Measurements from ENCODE around the gene BCORL1.

BCORL1 gene

DNA sequence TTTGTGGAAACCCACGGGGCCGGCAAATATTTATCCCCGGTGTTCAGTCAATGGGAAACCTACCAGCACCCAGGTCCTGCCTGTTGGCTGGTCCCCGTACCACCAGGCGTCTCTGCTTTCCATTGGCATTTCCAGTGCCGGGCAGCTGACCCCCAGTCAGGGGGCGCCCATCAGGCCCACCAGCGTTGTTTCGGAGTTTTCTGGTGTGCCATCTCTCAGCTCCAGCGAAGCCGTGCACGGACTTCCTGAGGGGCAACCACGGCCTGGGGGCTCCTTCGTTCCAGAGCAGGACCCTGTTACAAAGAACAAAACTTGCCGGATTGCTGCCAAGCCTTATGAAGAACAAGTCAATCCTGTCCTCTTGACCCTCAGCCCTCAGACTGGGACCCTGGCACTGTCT lies 32.7 kb downstream of the BCORL1 start:
- H4K20me1 ChIP-seq (ENCODE audit: insufficient read depth): no peaks in the 10 kb centered on the region
- H3K36me3 ChIP-seq (ENCODE audit: insufficient read depth): no peaks in the 10 kb centered on the region

DNA sequence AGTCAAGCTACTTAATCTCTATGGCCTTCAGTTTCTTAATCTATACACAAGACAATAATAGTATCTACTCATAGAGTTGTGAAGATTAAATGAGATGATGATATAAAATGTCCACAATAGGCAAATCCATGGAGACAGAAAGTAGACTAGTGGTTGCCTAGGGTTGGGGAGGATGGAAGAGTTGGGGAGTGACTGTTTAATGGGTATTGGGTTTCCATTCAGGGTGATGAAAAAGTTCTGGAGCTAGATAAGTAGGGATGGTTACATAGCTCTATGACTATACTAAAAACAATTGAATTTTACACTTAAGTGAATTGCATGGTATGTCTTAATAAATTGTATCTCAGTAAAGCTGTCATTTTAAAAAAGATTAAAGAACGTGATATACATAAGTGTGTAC lies 35.7 kb downstream of the BCORL1 start:
- Histone ChIP-seq H3K36me3 (ENCODE audit: insufficient read depth) (no peaks in the 10 kb centered on the region), H3K9ac (no peak overlapping the region), H3K4me3 (IDR thresholded peaks at IDR 0.05; ENCODE audit: insufficient read depth, low read depth, low read length) (no peak overlapping the region), H3K4me2 (no peak overlapping the region), H3K27me3 (ENCODE audit: insufficient read depth, low read depth) (no peaks in the 10 kb centered on the region), H2AFZ (ENCODE audit: low read depth) (no peak overlapping the region), H3K4me1 (ENCODE audit: low read depth, poor library complexity, severe bottlenecking) (no peaks in the 10 kb centered on the region), H3K79me2 (ENCODE audit: insufficient read depth, low read depth) (no peaks in the 10 kb centered on the region), H4K20me1 (ENCODE audit: insufficient read depth) (no peaks in the 10 kb centered on the region), H3K27ac (no peak overlapping the region)
- TF ChIP-seq, protein P1, sequence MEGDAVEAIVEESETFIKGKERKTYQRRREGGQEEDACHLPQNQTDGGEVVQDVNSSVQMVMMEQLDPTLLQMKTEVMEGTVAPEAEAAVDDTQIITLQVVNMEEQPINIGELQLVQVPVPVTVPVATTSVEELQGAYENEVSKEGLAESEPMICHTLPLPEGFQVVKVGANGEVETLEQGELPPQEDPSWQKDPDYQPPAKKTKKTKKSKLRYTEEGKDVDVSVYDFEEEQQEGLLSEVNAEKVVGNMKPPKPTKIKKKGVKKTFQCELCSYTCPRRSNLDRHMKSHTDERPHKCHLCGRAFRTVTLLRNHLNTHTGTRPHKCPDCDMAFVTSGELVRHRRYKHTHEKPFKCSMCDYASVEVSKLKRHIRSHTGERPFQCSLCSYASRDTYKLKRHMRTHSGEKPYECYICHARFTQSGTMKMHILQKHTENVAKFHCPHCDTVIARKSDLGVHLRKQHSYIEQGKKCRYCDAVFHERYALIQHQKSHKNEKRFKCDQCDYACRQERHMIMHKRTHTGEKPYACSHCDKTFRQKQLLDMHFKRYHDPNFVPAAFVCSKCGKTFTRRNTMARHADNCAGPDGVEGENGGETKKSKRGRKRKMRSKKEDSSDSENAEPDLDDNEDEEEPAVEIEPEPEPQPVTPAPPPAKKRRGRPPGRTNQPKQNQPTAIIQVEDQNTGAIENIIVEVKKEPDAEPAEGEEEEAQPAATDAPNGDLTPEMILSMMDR (conservative IDR thresholded peaks at IDR 0.05; ENCODE audit: low read depth, low read length): no peak

More for the DNA sequence above, 32.7 kb downstream of the BCORL1 start:
- no peak overlapping the region for H3K4me2 ChIP-seq
- H3K4me3 ChIP-seq (IDR thresholded peaks at IDR 0.05; ENCODE audit: insufficient read depth, low read depth, low read length): no peak overlapping the region
- no peaks in the 10 kb centered on the region for H3K27me3 ChIP-seq (ENCODE audit: insufficient read depth, low read depth)
- no peak overlapping the region for H3K9ac ChIP-seq
- H3K27ac ChIP-seq: no peak overlapping the region
- H3K4me1 ChIP-seq (ENCODE audit: low read depth, poor library complexity, severe bottlenecking): no peaks in the 10 kb centered on the region
- no peaks in the 10 kb centered on the region for H3K79me2 ChIP-seq (ENCODE audit: insufficient read depth, low read depth)
- no peak overlapping the region for H2AFZ ChIP-seq (ENCODE audit: low read depth)
- TF ChIP-seq, protein P1 (conservative IDR thresholded peaks at IDR 0.05; ENCODE audit: low read depth, low read length): no peak

- Histone ChIP-seq H3K4me3 (IDR thresholded peaks at IDR 0.05; ENCODE audit: insufficient read depth, low read depth, low read length) (no peak overlapping the region), H3K9ac (no peak overlapping the region), H3K4me2 (no peak overlapping the region), H2AFZ (ENCODE audit: low read depth) (no peak overlapping the region), H3K36me3 (ENCODE audit: insufficient read depth) (no peaks in the 10 kb centered on the region), H3K27ac (no peak overlapping the region), H3K79me2 (ENCODE audit: insufficient read depth, low read depth) (no peaks in the 10 kb centered on the region), H4K20me1 (ENCODE audit: insufficient read depth) (no peaks in the 10 kb centered on the region), H3K4me1 (ENCODE audit: low read depth, poor library complexity, severe bottlenecking) (no peaks in the 10 kb centered on the region), H3K27me3 (ENCODE audit: insufficient read depth, low read depth) (no peaks in the 10 kb centered on the region)
- TF ChIP-seq, protein P1 (conservative IDR thresholded peaks at IDR 0.05; ENCODE audit: low read depth, low read length): no peak
These were observed 38.4 kb downstream of the BCORL1 start for GRCh38 chrX:130020661-130021324.

DNA sequence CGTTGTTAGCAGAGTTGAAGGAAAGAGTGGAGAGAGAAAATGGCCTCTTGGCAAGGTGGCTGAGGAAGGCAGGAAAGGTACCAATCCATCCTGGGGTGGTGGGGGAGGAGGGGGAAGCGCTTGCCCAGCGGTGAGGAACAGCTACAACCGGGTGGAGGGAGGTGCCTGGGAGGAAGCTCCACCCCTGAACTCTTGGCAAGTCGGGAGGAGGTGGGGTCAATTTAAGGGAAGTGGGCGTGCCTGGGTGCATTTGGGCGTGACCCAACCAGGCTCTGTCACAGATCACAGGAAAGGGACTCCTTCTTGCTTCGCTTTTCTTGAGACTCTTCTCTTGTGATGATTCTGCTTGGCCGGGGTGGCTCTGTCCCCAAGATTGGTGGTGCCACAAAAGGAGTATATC lies 41.7 kb downstream of the BCORL1 start:
- H4K20me1 ChIP-seq (ENCODE audit: insufficient read depth): no peaks in the 10 kb centered on the region
- H3K79me2 ChIP-seq (ENCODE audit: insufficient read depth, low read depth): no peaks in the 10 kb centered on the region
- TF ChIP-seq, protein P1 (conservative IDR thresholded peaks at IDR 0.05; ENCODE audit: low read depth, low read length): no peak
- H3K4me2 ChIP-seq: no peak overlapping the region
- no peaks in the 10 kb centered on the region for H3K36me3 ChIP-seq (ENCODE audit: insufficient read depth)
- H3K27ac ChIP-seq: no peak overlapping the region
- no peak overlapping the region for H3K9ac ChIP-seq
- H2AFZ ChIP-seq (ENCODE audit: low read depth): no peak overlapping the region
- H3K27me3 ChIP-seq (ENCODE audit: insufficient read depth, low read depth): no peaks in the 10 kb centered on the region
- no peak overlapping the region for H3K4me3 ChIP-seq (IDR thresholded peaks at IDR 0.05; ENCODE audit: insufficient read depth, low read depth, low read length)
- H3K4me1 ChIP-seq (ENCODE audit: low read depth, poor library complexity, severe bottlenecking): no peaks in the 10 kb centered on the region
